Small intestine (tissue), 7 donors: ENCODE measurements around the gene ZBTB44. TPM values are rescaled to one million over a fixed set of nuclear protein-coding genes. Genes with fewer than 3 reads are reported as not detected.
A peak's percentile ranks its signal among the peaks of the same experiment; 100 is the strongest.

Source experiments
- DNase-seq, 2 donors: peaks; one replicate each; pipeline versions ENCODE4 v3.0.0 to v3.0.0-alpha.2; 2013
- FAIRE-seq: peaks from 2 replicates; lab custom pipeline; 2012; peaks lifted over from hg19 to GRCh38; lab: Jason Lieb, UNC
- H3K27ac ChIP-seq, 3 donors: one replicate each; pipeline ENCODE4 v1.5.1; 2013; ENCODE audit warnings: low read length in 2 of 3, mild to moderate bottlenecking in 2 of 3, control low read depth in 1 of 3, inconsistent platforms in 1 of 3, low read depth in 1 of 3, moderate library complexity in 1 of 3
- H3K27me3 ChIP-seq, 3 donors: one replicate each; pipeline ENCODE4 v1.6.1; 2013; ENCODE audit warnings: low read length in 3 of 3, inconsistent platforms in 1 of 3; ENCODE audit not compliant: control insufficient read depth in 3 of 3, insufficient read depth in 3 of 3
- H3K36me3 ChIP-seq, 3 donors: one replicate each; pipeline ENCODE4 v1.6.1; 2013; ENCODE audit warnings: low read length in 3 of 3, inconsistent platforms in 1 of 3, low read depth in 1 of 3, mild to moderate bottlenecking in 1 of 3, moderate library complexity in 1 of 3; ENCODE audit not compliant: control insufficient read depth in 3 of 3, insufficient read depth in 2 of 3
- H3K4me1 ChIP-seq, 3 donors: one replicate each; pipeline ENCODE4 v1.6.1; 2013; ENCODE audit warnings: low read length in 2 of 3, inconsistent platforms in 1 of 3, low read depth in 1 of 3, mild to moderate bottlenecking in 1 of 3, moderate library complexity in 1 of 3; ENCODE audit not compliant: control insufficient read depth in 3 of 3, insufficient read depth in 2 of 3
- H3K4me3 ChIP-seq, 3 donors: one replicate each; pipeline ENCODE4 v1.5.1; 2013; ENCODE audit warnings: low read length in 3 of 3, control low read depth in 1 of 3, inconsistent platforms in 1 of 3, low read depth in 1 of 3, mild to moderate bottlenecking in 1 of 3, moderate library complexity in 1 of 3
- H3K9me3 ChIP-seq, 2 donors: one replicate each; pipeline ENCODE4 v1.6.1; 2013; ENCODE audit warnings: low read depth in 1 of 2, low read length in 1 of 2; ENCODE audit not compliant: control insufficient read depth in 2 of 2, insufficient read depth in 1 of 2
- WGBS, 3 donors: extraction: QIAGEN DNeasy Blood & Tissue Kit; methylation state at CpG; one replicate each; pipeline ENCODE4 v1.1.7; 2013; 5-methylcytosine and 5-hydroxymethylcytosine counted together
- polyA plus RNA-seq, 4 donors: library from polyadenylated mRNA; stranded (reverse) in 3 of 4; unstranded in 1 of 4; fragments of 200-250 nt in 3 of 4; fragments of 120-200 nt in 1 of 4; gene quantifications; one replicate each; pipeline versions ENCODE4 v1.2.1 to v1.2.3, GENCODE V29; 2013
- donor health status: healthy with polysubstance abuse.
- donor health status: control.
- donor health status: control.
- donor health status: Bipolar disorder and iron deficiency.
- donor health status: healthy.

The ZBTB44 gene
- polyA plus RNA-seq, 4 donors = 7.6 to 32.9 (median 10.1) TPM

GRCh38 chr11:130189492-130190210 is 125.1 kb downstream of the ZBTB44 start:
- DNase-seq (peak; percentile 68 to 90), FAIRE-seq (no peak)
- Histone ChIP-seq H3K9me3 (peaks cover 0 to 10% of the 10 kb centered on the region in 2 donors), H3K27me3 (no peaks in the 10 kb centered on the region), H3K27ac (peak overlapping the region; percentile 79 to 97 (median 90)), H3K36me3 (peaks cover 5 to 77% (median 16%) of the 10 kb centered on the region in 3 donors), H3K4me1 (peaks cover 0 to 27% (median 6%) of the 10 kb centered on the region in 3 donors), H3K4me3 (peak overlapping the region in 1 of 3 donors; percentile 13)
- 24 to 70% (median 46%) methylated on average over 32 of the region's 32 CpGs for WGBS, 3 donors

DNA sequence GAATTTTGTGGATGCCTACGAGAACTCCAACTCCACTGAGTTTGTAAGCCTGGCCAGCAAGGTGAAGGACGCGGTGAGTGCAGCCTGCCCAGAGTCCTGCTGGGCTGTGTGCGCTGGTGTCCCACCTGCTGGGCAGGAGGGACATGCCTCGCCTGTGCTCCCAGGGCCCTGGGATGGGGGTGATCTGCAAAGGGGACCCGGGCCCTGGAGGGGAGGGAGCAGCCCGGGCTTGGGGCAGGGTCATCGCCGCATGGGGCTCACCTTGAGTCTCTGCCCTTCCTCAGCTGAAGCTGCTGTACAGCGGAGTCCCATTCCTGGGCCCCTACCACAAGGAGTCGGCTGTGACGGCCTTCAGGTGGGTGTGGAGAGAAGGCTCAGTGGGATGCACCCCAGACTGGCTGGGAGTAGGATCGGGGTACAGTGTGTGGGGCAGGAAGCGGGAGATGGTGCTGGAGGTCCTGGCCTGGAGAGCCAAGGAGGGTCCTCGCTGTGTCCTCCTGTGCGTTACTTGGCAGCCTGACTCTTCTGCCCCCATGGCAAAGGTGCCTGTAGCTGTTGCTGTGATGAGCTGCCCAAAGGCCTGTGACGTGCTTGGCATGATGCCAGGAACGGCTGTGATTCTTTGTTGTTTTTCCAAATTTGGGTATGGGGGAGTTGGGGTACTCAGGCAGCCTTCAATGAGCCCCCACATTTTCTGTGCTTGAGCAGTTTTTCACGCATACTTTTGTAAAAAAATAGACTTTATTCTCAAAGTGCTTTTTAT is 126.0 kb downstream of the ZBTB44 start:
- Histone ChIP-seq H3K27ac (peak overlapping the region; percentile 79 to 97 (median 90)), H3K9me3 (peaks cover 0 to 4% of the 10 kb centered on the region in 2 donors), H3K27me3 (no peaks in the 10 kb centered on the region), H3K4me3 (no peak overlapping the region), H3K4me1 (peaks cover 0 to 30% (median 6%) of the 10 kb centered on the region in 3 donors), H3K36me3 (peaks cover 5 to 72% (median 8%) of the 10 kb centered on the region in 3 donors)
- no peak for FAIRE-seq
- WGBS, 3 donors = 71 to 79% (median 74%) methylated on average over 19 of the region's 19 CpGs
- no peak for DNase-seq

DNA sequence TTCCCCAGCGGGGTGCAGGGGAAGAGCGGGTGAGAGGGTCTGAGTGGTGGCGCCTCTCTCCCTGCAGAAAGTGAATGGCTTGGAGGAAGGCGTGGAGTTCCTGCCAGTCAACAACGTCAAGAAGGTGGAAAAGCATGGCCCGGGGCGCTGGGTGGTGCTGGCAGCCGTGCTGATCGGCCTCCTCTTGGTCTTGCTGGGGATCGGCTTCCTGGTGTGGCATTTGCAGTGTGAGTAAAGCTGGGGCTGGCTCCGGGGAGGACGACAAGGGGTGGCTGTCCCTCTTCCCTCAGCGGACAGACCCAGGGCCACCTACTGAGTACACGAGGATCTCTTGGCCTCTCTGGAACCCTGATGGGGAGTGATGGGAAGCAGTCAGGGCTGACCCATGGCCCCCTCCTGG is 126.7 kb downstream of the ZBTB44 start:
- 66 to 88% (median 81%) methylated on average over 14 of the region's 14 CpGs for WGBS, 3 donors
- peaks cover 0 to 32% (median 6%) of the 10 kb centered on the region in 3 donors for H3K4me1 ChIP-seq
- H3K9me3 ChIP-seq = peaks cover 0 to 3% of the 10 kb centered on the region in 2 donors
- H3K27me3 ChIP-seq = no peaks in the 10 kb centered on the region
- DNase-seq (no peak), FAIRE-seq (no peak)
- peak overlapping the region in 2 of 3 donors; percentile 90 to 97 for H3K27ac ChIP-seq
- no peak overlapping the region for H3K4me3 ChIP-seq
- peaks cover 5 to 67% (median 8%) of the 10 kb centered on the region in 3 donors for H3K36me3 ChIP-seq

DNA sequence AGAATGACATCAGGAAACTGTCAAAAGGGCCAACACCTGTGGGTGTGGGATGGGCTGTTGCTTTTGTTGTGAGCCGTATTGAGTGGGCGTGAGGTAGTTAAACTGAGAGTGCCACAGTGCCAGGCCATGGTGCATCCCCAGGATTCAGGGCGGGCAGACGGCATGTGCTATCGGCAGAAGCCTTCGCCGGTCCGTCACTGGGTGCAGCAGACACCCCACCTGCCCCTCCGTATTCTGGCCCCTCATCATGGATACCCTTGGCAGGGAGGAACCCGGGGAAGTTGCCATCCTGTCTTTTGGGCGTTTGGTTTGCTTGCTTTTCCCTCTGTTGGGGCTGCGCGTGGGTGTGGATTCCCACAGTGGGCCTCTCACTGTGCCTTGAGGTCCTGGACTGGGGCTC is 127.6 kb downstream of the ZBTB44 start:
- H3K9me3 ChIP-seq = peaks cover 0 to 3% of the 10 kb centered on the region in 2 donors
- no peak overlapping the region for H3K27ac ChIP-seq
- DNase-seq (no peak), FAIRE-seq (no peak)
- H3K4me3 ChIP-seq = no peak overlapping the region
- H3K4me1 ChIP-seq = peaks cover 0 to 31% (median 6%) of the 10 kb centered on the region in 3 donors
- H3K36me3 ChIP-seq = peaks cover 3 to 61% (median 5%) of the 10 kb centered on the region in 3 donors
- no peaks in the 10 kb centered on the region for H3K27me3 ChIP-seq
- 78 to 89% (median 84%) methylated on average over 13 of the region's 13 CpGs for WGBS, 3 donors

DNA sequence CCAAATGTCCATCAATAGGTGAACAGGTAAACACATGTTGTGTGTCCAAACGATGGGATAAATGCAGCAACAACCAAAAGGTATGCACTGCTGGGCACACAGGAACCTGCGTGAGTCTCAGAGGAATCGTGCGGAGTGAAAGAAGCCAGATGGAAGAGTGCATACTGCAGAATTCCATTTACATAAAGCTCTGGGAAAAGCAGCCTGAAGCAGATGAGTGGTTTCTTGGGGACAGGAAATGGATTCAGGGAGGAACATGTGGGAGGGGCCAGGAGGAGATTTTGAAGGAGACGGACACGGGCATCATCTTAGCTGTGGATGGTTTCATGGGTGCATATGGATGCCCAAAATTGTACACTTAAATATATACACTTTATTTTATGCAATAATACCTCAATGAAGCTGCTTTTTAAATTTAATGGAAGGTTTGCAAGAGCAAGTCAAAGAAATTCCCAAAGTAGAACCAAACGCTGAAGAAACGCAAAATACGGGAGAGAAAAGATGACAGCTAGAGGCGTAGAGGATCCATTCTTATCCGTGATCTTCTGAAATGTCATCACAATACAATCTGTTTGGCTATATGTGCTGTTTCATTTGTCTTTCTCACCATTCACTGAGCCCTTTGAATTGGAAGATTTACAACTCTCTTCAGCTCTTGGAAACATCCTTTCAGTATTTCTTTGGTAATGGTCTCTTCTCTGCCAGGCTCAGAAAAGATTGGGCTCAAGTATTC is 130.7 kb downstream of the ZBTB44 start:
- no peak overlapping the region for H3K4me3 ChIP-seq
- FAIRE-seq (no peak), DNase-seq (no peak)
- H3K27me3 ChIP-seq = no peaks in the 10 kb centered on the region
- H3K36me3 ChIP-seq = peaks cover 0 to 32% (median 3%) of the 10 kb centered on the region in 3 donors
- WGBS, 3 donors = 72 to 82% (median 80%) methylated on average over 11 of the region's 11 CpGs
- no peak overlapping the region for H3K27ac ChIP-seq
- H3K4me1 ChIP-seq = peaks cover 4 to 39% (median 10%) of the 10 kb centered on the region in 3 donors
- H3K9me3 ChIP-seq = no peaks in the 10 kb centered on the region

DNA sequence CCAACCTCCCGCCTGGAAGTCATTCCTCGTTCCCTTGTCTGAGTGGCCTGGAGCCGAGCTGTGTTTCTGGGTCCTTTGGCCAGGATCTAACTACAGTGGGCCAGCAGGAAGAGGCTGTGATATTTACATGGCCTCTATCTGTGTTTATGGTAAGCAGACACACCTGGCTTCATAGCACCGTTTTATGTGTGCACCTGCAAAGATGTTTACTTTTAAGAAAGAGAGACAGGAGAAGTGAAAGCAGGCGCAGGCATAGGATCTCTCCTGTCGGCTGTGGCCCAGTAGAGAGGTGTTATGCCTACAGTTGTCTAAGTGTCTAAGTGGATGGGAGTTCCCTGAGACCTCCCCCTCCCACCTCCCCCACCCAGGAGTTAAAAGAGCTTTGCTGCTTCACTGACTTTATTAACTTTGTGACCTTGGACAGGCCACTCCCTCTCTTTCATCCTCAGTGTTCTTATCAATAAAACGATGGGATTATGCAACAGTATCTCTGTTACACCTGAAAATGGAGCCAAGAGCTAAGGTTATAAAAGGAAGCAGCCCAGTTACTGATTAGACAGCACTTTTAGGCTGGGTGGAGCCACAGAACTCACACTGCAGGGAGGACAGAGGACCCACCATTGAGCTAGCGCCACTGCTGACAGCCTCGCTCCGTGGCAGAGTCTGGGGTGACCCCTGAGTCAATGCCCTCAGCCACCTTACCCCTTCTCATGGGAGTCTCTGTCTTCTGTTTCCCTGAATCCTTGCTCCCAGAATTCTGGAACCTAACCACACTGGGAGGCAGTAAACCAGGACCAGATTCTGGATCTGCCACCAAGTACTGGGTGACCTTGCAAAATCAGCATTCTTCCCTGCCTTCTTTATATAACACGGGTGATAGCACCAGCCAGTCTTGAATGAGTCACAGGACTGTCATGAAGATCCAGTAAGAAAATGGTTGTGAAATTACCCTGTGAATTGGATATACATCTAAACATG is 133.1 kb downstream of the ZBTB44 start:
- peak overlapping the region; percentile 92 to 98 (median 95) for H3K27ac ChIP-seq
- H3K4me3 ChIP-seq = peak overlapping the region in 1 of 3 donors; percentile 30
- no peaks in the 10 kb centered on the region for H3K9me3 ChIP-seq
- H3K36me3 ChIP-seq = peaks cover 0 to 29% (median 0%) of the 10 kb centered on the region in 3 donors
- no peaks in the 10 kb centered on the region for H3K27me3 ChIP-seq
- DNase-seq = peak; percentile 96 to 97
- no peak for FAIRE-seq
- H3K4me1 ChIP-seq = peaks cover 10 to 54% (median 14%) of the 10 kb centered on the region in 3 donors
- 8 to 44% (median 23%) methylated on average over 11 of the region's 11 CpGs for WGBS, 3 donors

GRCh38 chr11:130180896-130181294 is 133.8 kb downstream of the ZBTB44 start:
- DNase-seq (no peak), FAIRE-seq (no peak)
- peak overlapping the region in 1 of 3 donors; percentile 4 for H3K4me3 ChIP-seq
- H3K27ac ChIP-seq = peak overlapping the region; percentile 89 to 98 (median 92)
- no peaks in the 10 kb centered on the region for H3K9me3 ChIP-seq
- H3K4me1 ChIP-seq = peaks cover 10 to 54% (median 14%) of the 10 kb centered on the region in 3 donors
- H3K36me3 ChIP-seq = peaks cover 0 to 27% (median 0%) of the 10 kb centered on the region in 3 donors
- 32 to 60% (median 32%) methylated on average over 5 to 8 of the region's 8 CpGs for WGBS, 3 donors
- H3K27me3 ChIP-seq = no peaks in the 10 kb centered on the region
